H9 (cell line): ENCODE results near the gene SLC2A9. TPM values are rescaled to one million over a fixed set of nuclear protein-coding genes. Genes with fewer than 3 reads are reported as not detected.

ENCODE experiments used
- DNase-seq: peaks from one replicate; pipeline ENCODE4 v3.0.0-alpha.2; 2017
- H2AFZ ChIP-seq: one replicate; pipeline ENCODE4 v1.6.1; 2013; ENCODE audit warnings: mild to moderate bottlenecking, low read length, control low read depth, moderate library complexity
- H2AK5ac ChIP-seq: 2 replicates; pipeline ENCODE4 v1.6.1; 2013; ENCODE audit warnings: low read length, control low read depth, mixed read lengths; ENCODE audit not compliant: insufficient read length
- H2BK120ac ChIP-seq: one replicate; pipeline ENCODE4 v1.6.1; 2013; ENCODE audit warnings: low read depth, mild to moderate bottlenecking, low read length, control low read depth, inconsistent platforms; ENCODE audit not compliant: poor library complexity, severe bottlenecking
- H2BK12ac ChIP-seq: 2 replicates; pipeline ENCODE4 v1.6.1; 2013; ENCODE audit warnings: low read length, control low read depth, mixed read lengths, low read depth; ENCODE audit not compliant: insufficient read length
- H2BK15ac ChIP-seq: 2 replicates; pipeline ENCODE4 v1.6.1; 2013; ENCODE audit warnings: low read depth, low read length, control low read depth
- H2BK20ac ChIP-seq: one replicate; pipeline ENCODE4 v1.6.1; 2013; ENCODE audit warnings: low read depth, mild to moderate bottlenecking, low read length, control low read depth, inconsistent platforms; ENCODE audit not compliant: poor library complexity, severe bottlenecking
- H2BK5ac ChIP-seq: 2 replicates; pipeline ENCODE4 v1.6.1; 2013; ENCODE audit warnings: low read length, control low read depth, mixed read lengths; ENCODE audit not compliant: insufficient read length
- H3K14ac ChIP-seq: 2 replicates; pipeline ENCODE4 v1.6.1; 2013; ENCODE audit warnings: low read length, control low read depth; ENCODE audit not compliant: insufficient read depth
- H3K18ac ChIP-seq: 2 replicates; pipeline ENCODE4 v1.6.1; 2013; ENCODE audit warnings: low read depth, mild to moderate bottlenecking, mixed read lengths, low read length, control low read depth; ENCODE audit not compliant: insufficient read length
- H3K23ac ChIP-seq: 2 replicates; pipeline ENCODE4 v1.6.1; 2013; ENCODE audit warnings: low read length, control low read depth, mixed read lengths, low read depth; ENCODE audit not compliant: insufficient read length
- H3K23me2 ChIP-seq: 2 replicates; pipeline ENCODE4 v1.6.1; 2013; ENCODE audit warnings: low read depth, mild to moderate bottlenecking, mixed read lengths, low read length, control low read depth; ENCODE audit not compliant: insufficient read length, poor library complexity, severe bottlenecking
- H3K27ac ChIP-seq: 2 replicates; pipeline ENCODE4 v1.5.1; 2013; ENCODE audit warnings: low read length, control low read depth, mixed read lengths, low read depth; ENCODE audit not compliant: insufficient read length
- H3K27me3 ChIP-seq: 2 replicates; pipeline ENCODE4 v1.6.1; 2013; ENCODE audit warnings: low read length, control low read depth, inconsistent platforms; ENCODE audit not compliant: insufficient read depth
- H3K4ac ChIP-seq: 2 replicates; pipeline ENCODE4 v1.6.1; 2013; ENCODE audit warnings: low read depth, mild to moderate bottlenecking, control low read depth, inconsistent platforms, low read length, moderate library complexity
- H3K4me1 ChIP-seq: 2 replicates; pipeline ENCODE4 v1.6.1; 2013; ENCODE audit warnings: low read length, control low read depth, inconsistent platforms; ENCODE audit not compliant: insufficient read depth
- H3K4me2 ChIP-seq: 2 replicates; pipeline ENCODE4 v1.6.1; 2013; ENCODE audit warnings: low read length, control low read depth, mixed read lengths; ENCODE audit not compliant: insufficient read length, insufficient read depth
- H3K56ac ChIP-seq: 2 replicates; pipeline ENCODE4 v1.6.1; 2013; ENCODE audit warnings: low read depth, mild to moderate bottlenecking, mixed read lengths, low read length, control low read depth; ENCODE audit not compliant: insufficient read length
- H3K79me1 ChIP-seq: 2 replicates; pipeline ENCODE4 v1.6.1; 2013; ENCODE audit warnings: low read depth, mild to moderate bottlenecking, moderate library complexity, low read length, control low read depth, inconsistent platforms; ENCODE audit not compliant: insufficient read depth, poor library complexity, severe bottlenecking
- H3K79me2 ChIP-seq: 2 replicates; pipeline ENCODE4 v1.6.1; 2013; ENCODE audit warnings: low read length, control low read depth, inconsistent platforms; ENCODE audit not compliant: insufficient read depth
- H3K9ac ChIP-seq: 2 replicates; pipeline ENCODE4 v1.6.1; 2013; ENCODE audit warnings: low read length, control low read depth, mixed read lengths; ENCODE audit not compliant: insufficient read length; ENCODE audit errors: extremely low read depth
- H3K9me3 ChIP-seq: one replicate; pipeline ENCODE4 v1.6.1; 2013; ENCODE audit warnings: low read depth, low read length, inconsistent platforms; ENCODE audit not compliant: control insufficient read depth
- H3T11ph ChIP-seq: one replicate; pipeline ENCODE4 v1.6.1; 2013; ENCODE audit warnings: mild to moderate bottlenecking, low read length, control low read depth, inconsistent platforms
- H4K20me1 ChIP-seq: one replicate; pipeline ENCODE4 v1.6.1; 2013; ENCODE audit not compliant: control insufficient read depth, insufficient read length, insufficient read depth
- H4K5ac ChIP-seq: 2 replicates; pipeline ENCODE4 v1.6.1; 2013; ENCODE audit warnings: low read depth, mild to moderate bottlenecking, mixed read lengths, low read length, control low read depth; ENCODE audit not compliant: insufficient read length
- H4K8ac ChIP-seq: replicated peaks from 2 replicates; pipeline ENCODE4 v1.6.1; 2013; ENCODE audit warnings: low read length, control low read depth, mixed read lengths, low read depth; ENCODE audit not compliant: insufficient read length
- H4K91ac ChIP-seq: 2 replicates; pipeline ENCODE4 v1.6.1; 2013; ENCODE audit warnings: low read depth, mild to moderate bottlenecking, moderate library complexity, mixed read lengths, low read length, control low read depth; ENCODE audit not compliant: insufficient read length
- H3K27ac Mint-ChIP-seq, 3 experiments: 2 replicates in 2 of 3; 3 replicates in 1 of 3; pipeline ENCODE4 v1.8.0; 2020 to 2021; ENCODE audit warnings: mixed read lengths in 3 of 3, mild to moderate bottlenecking in 1 of 3, moderate library complexity in 1 of 3
- H3K27me3 Mint-ChIP-seq: 2 replicates; pipeline ENCODE4 v1.8.0; 2021; ENCODE audit warnings: low read depth, mild to moderate bottlenecking, moderate library complexity, mixed read lengths
- H3K36me3 Mint-ChIP-seq, 3 experiments: 2 replicates in 2 of 3; 3 replicates in 1 of 3; pipeline ENCODE4 v1.8.0; 2020 to 2021; ENCODE audit warnings: low read depth in 3 of 3, mixed read lengths in 3 of 3; ENCODE audit not compliant: insufficient read depth in 1 of 3
- H3K4me1 Mint-ChIP-seq, 2 experiments: 2 replicates each; pipeline ENCODE4 v1.8.0; 2020; ENCODE audit warnings: mixed read lengths in 2 of 2
- H3K4me3 Mint-ChIP-seq, 2 experiments: 2 replicates in 1 of 2; 3 replicates in 1 of 2; pipeline ENCODE4 v1.8.0; 2020 to 2021; ENCODE audit warnings: mild to moderate bottlenecking in 2 of 2, mixed read lengths in 2 of 2, moderate library complexity in 1 of 2
- H3K9me3 Mint-ChIP-seq, 2 experiments: 2 replicates in 1 of 2; 3 replicates in 1 of 2; pipeline ENCODE4 v1.8.0; 2020; ENCODE audit warnings: mild to moderate bottlenecking in 2 of 2, mixed read lengths in 2 of 2, moderate library complexity in 1 of 2
- WGBS: extraction: QIAGEN DNeasy Blood & Tissue Kit; methylation state at CpG from one replicate; pipeline ENCODE4 v1.1.7; 2013; ENCODE audit warnings: missing lambda C conversion rate, low lambda C conversion rate, mixed read lengths; ENCODE audit not compliant: insufficient read length; ENCODE audit errors: extremely low coverage; 5-methylcytosine and 5-hydroxymethylcytosine counted together
- total RNA-seq: library from RNA; stranded (reverse); gene quantifications from 2 replicates; pipeline ENCODE4 v1.2.1, GENCODE V29; 2021
- TF ChIP-seq, protein P1 (sequence below): fragments of 200-600 bp; sonication (generic); conservative IDR thresholded peaks from 3 replicates; pipeline ENCODE4 v1.8.0; 2021; ENCODE audit warnings: antibody characterized with exemption, mild to moderate bottlenecking

Gene SLC2A9
- total RNA-seq, 1 experiment from 2014 or later, result 0.79 TPM

DNA sequence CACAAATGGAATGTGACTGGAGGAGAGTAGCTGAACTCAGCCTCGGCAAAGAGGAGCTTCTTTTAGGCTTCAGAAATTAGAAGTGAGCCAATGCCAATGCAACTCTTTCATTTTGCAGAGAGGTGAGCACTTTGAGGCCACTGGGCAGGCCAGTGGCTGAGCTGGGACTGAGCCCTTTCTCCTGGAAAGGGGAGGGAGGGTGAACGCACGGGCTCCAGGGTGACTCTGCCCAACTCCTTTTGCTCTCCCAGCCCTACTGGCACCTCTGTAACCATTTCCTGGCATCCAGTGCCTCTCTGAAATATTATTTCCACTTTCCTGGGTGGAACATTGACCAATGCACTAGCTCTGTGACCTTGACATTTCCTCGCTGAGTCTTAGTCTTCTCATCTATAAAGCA is 88.1 kb downstream of the SLC2A9 start:
- Histone ChIP-seq H3K4me2 (no peak overlapping the region), H3K18ac (no peak overlapping the region), H3K4me1 (no peaks in the 10 kb centered on the region), H3K79me2 (no peaks in the 10 kb centered on the region), H2AK5ac (no peak overlapping the region), H2BK15ac (no peak overlapping the region), H3K9ac (no peak overlapping the region), H2AFZ (no peak overlapping the region), H3K27ac (no peak overlapping the region), H4K8ac (no peak overlapping the region), H3K23ac (no peak overlapping the region), H4K5ac (no peak overlapping the region), H3T11ph (no peak overlapping the region), H3K9me3 (no peaks in the 10 kb centered on the region), H2BK5ac (no peak overlapping the region), H4K20me1 (no peaks in the 10 kb centered on the region), H3K23me2 (no peaks in the 10 kb centered on the region), H3K14ac (no peak overlapping the region), H2BK12ac (no peak overlapping the region), H2BK20ac (no peak overlapping the region), H3K56ac (no peak overlapping the region), H3K79me1 (no peaks in the 10 kb centered on the region), H3K4ac (no peak overlapping the region), H3K27me3 (no peaks in the 10 kb centered on the region), H4K91ac (no peak overlapping the region), H2BK120ac (no peak overlapping the region)
- Mint-ChIP-seq H3K36me3 (no peaks in the 10 kb centered on the region), H3K9me3 (no peaks in the 10 kb centered on the region; a peak in 1 of 5 replicates), H3K4me1 (peaks cover 7 to 18% of the 10 kb centered on the region in 2 experiments), H3K4me3 (no peak overlapping the region), H3K27ac (no peak overlapping the region), H3K27me3 (peaks cover 29% of the 10 kb centered on the region)
- no CpG with 5 or more reads among the region's 4 CpGs for WGBS
- DNase-seq, result no peak
- TF ChIP-seq, protein P1, sequence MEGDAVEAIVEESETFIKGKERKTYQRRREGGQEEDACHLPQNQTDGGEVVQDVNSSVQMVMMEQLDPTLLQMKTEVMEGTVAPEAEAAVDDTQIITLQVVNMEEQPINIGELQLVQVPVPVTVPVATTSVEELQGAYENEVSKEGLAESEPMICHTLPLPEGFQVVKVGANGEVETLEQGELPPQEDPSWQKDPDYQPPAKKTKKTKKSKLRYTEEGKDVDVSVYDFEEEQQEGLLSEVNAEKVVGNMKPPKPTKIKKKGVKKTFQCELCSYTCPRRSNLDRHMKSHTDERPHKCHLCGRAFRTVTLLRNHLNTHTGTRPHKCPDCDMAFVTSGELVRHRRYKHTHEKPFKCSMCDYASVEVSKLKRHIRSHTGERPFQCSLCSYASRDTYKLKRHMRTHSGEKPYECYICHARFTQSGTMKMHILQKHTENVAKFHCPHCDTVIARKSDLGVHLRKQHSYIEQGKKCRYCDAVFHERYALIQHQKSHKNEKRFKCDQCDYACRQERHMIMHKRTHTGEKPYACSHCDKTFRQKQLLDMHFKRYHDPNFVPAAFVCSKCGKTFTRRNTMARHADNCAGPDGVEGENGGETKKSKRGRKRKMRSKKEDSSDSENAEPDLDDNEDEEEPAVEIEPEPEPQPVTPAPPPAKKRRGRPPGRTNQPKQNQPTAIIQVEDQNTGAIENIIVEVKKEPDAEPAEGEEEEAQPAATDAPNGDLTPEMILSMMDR, result no peak
